Measurements from ENCODE around the gene NTF4. TPM values are rescaled to one million over a fixed set of nuclear protein-coding genes. Genes with fewer than 3 reads are reported as not detected.

NTF4 gene
- total and polyA plus RNA-seq, 4 experiments from 2014 or later, result not detected

- Histone ChIP-seq H3K27me3 (ENCODE audit: insufficient read depth, low read length) (no peaks in the 10 kb centered on the region), H3K9me3 (ENCODE audit: control insufficient read depth in 1 of 2, low read length in 2 of 2) (no peaks in the 10 kb centered on the region), H3K4me1 (ENCODE audit: insufficient read depth, low read length) (peaks cover 5% of the 10 kb centered on the region), H3K4me3 (ENCODE audit: low read length in 2 of 2) (no peak overlapping the region), H3K27ac (ENCODE audit: low read depth, low read length) (no peak overlapping the region), H3K36me3 (ENCODE audit: insufficient read depth, low read length) (peaks cover 30% of the 10 kb centered on the region)
- H3K9me3 Mint-ChIP-seq, result no peaks in the 10 kb centered on the region
- ChIA-PET POLR2A (ENCODE audit: partially characterized antibody) (no interaction called here), CTCF (ENCODE audit: partially characterized antibody) (interaction anchor here (1.1 to 1.3 kb wide), 2 partner anchors 10 to 11 kb away, joined by 3 read pairs; no protein-coding TSS in a partner anchor)
- intact Hi-C loops (cut with micrococcal nuclease), result no loop called here
- peak in 1 of 5 donors; percentile 27 for DNase-seq
- H3K4me1 Mint-ChIP-seq, result peaks cover 8 to 21% (median 11%) of the 10 kb centered on the region in 4 donors
- H3K36me3 Mint-ChIP-seq, result peaks cover 35 to 43% of the 10 kb centered on the region in 2 donors
- peak overlapping the region in 3 of 7 donors; percentile 1 to 40 (median 11) for H3K27ac Mint-ChIP-seq
- H3K4me3 Mint-ChIP-seq, result no peak overlapping the region
- H3K27me3 Mint-ChIP-seq, result no peaks in the 10 kb centered on the region
Observed at GRCh38 chr19:49109051-49109450, 44.4 kb upstream of the NTF4 start.

DNA sequence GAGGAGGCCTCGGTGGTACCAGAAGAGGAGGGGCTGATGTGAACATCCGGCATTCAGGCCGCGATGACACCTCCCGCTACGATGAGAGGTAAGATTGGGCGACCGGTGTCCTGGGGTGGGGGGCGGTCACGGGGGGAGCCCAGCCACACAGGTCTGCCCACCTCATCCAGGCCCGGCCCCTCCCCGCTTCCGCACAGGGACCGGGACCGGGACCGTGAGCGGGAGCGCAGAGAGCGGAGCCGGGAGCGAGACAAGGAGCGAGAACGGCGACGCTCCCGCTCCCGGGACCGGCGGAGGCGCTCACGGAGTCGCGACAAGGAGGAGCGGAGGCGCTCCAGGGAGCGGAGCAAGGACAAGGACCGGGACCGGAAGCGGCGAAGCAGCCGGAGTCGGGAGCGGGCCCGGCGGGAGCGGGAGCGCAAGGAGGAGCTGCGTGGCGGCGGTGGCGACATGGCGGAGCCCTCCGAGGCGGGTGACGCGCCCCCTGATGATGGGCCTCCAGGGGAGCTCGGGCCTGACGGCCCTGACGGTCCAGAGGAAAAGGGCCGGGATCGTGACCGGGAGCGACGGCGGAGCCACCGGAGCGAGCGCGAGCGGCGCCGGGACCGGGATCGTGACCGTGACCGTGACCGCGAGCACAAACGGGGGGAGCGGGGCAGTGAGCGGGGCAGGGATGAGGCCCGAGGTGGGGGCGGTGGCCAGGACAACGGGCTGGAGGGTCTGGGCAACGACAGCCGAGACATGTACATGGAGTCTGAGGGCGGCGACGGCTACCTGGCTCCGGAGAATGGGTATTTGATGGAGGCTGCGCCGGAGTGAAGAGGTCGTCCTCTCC is 43.2 kb upstream of the NTF4 start:
- Mint-ChIP-seq H3K4me1 (peaks cover 0 to 11% (median 3%) of the 10 kb centered on the region in 4 donors), H3K27me3 (no peaks in the 10 kb centered on the region), H3K27ac (peak overlapping the region in 1 of 7 donors; percentile 46), H3K4me3 (no peak overlapping the region), H3K36me3 (peaks cover 35 to 41% of the 10 kb centered on the region in 2 donors), H3K9me3 (no peaks in the 10 kb centered on the region)
- POLR2A ChIA-PET (ENCODE audit: partially characterized antibody), result no interaction called here
- Histone ChIP-seq H3K27me3 (ENCODE audit: insufficient read depth, low read length) (no peaks in the 10 kb centered on the region), H3K36me3 (ENCODE audit: insufficient read depth, low read length) (peaks cover 41% of the 10 kb centered on the region), H3K4me3 (ENCODE audit: low read length in 2 of 2) (no peak overlapping the region), H3K27ac (ENCODE audit: low read depth, low read length) (no peak overlapping the region), H3K4me1 (ENCODE audit: insufficient read depth, low read length) (no peaks in the 10 kb centered on the region), H3K9me3 (ENCODE audit: control insufficient read depth in 1 of 2, low read length in 2 of 2) (no peaks in the 10 kb centered on the region)
- CTCF ChIA-PET (ENCODE audit: partially characterized antibody), result interaction anchor here (1.1 kb wide), 1 partner anchor 10 kb away, joined by 3 read pairs; no protein-coding TSS in a partner anchor
- DNase-seq, result peak in 1 of 5 donors; percentile 24
- intact Hi-C loops (cut with micrococcal nuclease), result no loop called here

DNA sequence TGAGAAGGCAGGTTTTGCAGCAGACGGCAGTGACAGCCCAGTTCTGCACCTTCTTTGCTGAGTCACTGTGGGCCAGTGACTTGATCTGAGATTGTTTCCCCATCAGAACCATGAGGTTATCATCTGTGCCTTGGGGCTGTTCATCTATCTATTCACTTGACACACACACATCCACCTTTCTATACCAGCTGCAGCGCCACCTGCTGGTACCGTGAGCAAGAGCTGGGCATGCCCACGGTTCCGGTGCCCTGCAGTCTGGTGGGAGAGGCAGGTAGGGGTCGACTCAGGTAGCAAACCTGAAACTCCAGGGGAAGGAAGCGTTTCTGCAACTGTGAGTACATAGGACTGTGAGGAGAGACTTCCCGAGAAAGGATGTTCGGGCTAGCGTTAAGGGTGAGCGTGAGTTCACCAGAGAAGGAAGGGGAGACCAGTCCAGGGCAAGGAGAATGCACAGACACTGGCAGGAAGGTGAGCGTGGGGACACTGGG is 42.1 kb upstream of the NTF4 start:
- Mint-ChIP-seq H3K27me3 (no peaks in the 10 kb centered on the region), H3K27ac (peak overlapping the region in 3 of 7 donors; percentile 15 to 74 (median 64)), H3K4me3 (peak overlapping the region in 1 of 8 donors; percentile 4), H3K9me3 (no peaks in the 10 kb centered on the region), H3K4me1 (peaks cover 0 to 11% (median 3%) of the 10 kb centered on the region in 4 donors), H3K36me3 (peaks cover 35 to 48% of the 10 kb centered on the region in 2 donors)
- DNase-seq, result peak; percentile 55 to 59 (median 57)
- intact Hi-C loops (cut with micrococcal nuclease), result loop anchor here (1.0 kb wide), 1 partner anchor 8 kb away; the partner anchor contains the start of gene LIN7B
- Histone ChIP-seq H3K27ac (ENCODE audit: low read depth, low read length) (no peak overlapping the region), H3K4me3 (ENCODE audit: low read length in 2 of 2) (no peak overlapping the region), H3K36me3 (ENCODE audit: insufficient read depth, low read length) (peaks cover 50% of the 10 kb centered on the region), H3K27me3 (ENCODE audit: insufficient read depth, low read length) (no peaks in the 10 kb centered on the region), H3K4me1 (ENCODE audit: insufficient read depth, low read length) (no peaks in the 10 kb centered on the region), H3K9me3 (ENCODE audit: control insufficient read depth in 1 of 2, low read length in 2 of 2) (no peaks in the 10 kb centered on the region)
- ChIA-PET POLR2A (ENCODE audit: partially characterized antibody) (no interaction called here), CTCF (ENCODE audit: partially characterized antibody) (interaction anchor here (0.8 to 2.5 kb wide), 14 partner anchors 9 to 114 kb away, joined by 3 to 19 read pairs (median 4); partner anchors contain the start of genes GYS1, NTF4 and RUVBL2)

- Mint-ChIP-seq H3K4me3 (no peak overlapping the region), H3K9me3 (no peaks in the 10 kb centered on the region), H3K27ac (no peak overlapping the region), H3K36me3 (peaks cover 46 to 64% of the 10 kb centered on the region in 2 donors), H3K27me3 (no peaks in the 10 kb centered on the region), H3K4me1 (peaks cover 0 to 7% (median 4%) of the 10 kb centered on the region in 4 donors)
- H3K4me1 ChIP-seq (ENCODE audit: insufficient read depth, low read length), result no peaks in the 10 kb centered on the region
- peak in 1 of 5 donors; percentile 29 for DNase-seq
- ChIA-PET POLR2A (ENCODE audit: partially characterized antibody) (no interaction called here), CTCF (ENCODE audit: partially characterized antibody) (interaction anchor here (1.6 to 2.5 kb wide), 5 partner anchors 9 to 309 kb away, joined by 3 to 20 read pairs (median 11); partner anchors contain the start of genes GYS1, LIN7B and RUVBL2)
- intact Hi-C loops (cut with micrococcal nuclease), result no loop called here
- no peaks in the 10 kb centered on the region for H3K9me3 ChIP-seq (ENCODE audit: control insufficient read depth in 1 of 2, low read length in 2 of 2)
- H3K27me3 ChIP-seq (ENCODE audit: insufficient read depth, low read length), result no peaks in the 10 kb centered on the region
- no peak overlapping the region for H3K4me3 ChIP-seq (ENCODE audit: low read length in 2 of 2)
- no peak overlapping the region for H3K27ac ChIP-seq (ENCODE audit: low read depth, low read length)
- peaks cover 68% of the 10 kb centered on the region for H3K36me3 ChIP-seq (ENCODE audit: insufficient read depth, low read length)
Observed at GRCh38 chr19:49104229-49104864, 39.7 kb upstream of the NTF4 start.

- intact Hi-C loops (cut with micrococcal nuclease), result no loop called here
- H3K27ac ChIP-seq (ENCODE audit: low read depth, low read length), result no peak overlapping the region
- H3K36me3 ChIP-seq (ENCODE audit: insufficient read depth, low read length), result peaks cover 76% of the 10 kb centered on the region
- DNase-seq, result peak in 1 of 5 donors; percentile 7
- Mint-ChIP-seq H3K36me3 (peaks cover 39 to 63% of the 10 kb centered on the region in 2 donors), H3K4me1 (peaks cover 0 to 7% (median 5%) of the 10 kb centered on the region in 4 donors), H3K27me3 (no peaks in the 10 kb centered on the region), H3K9me3 (no peaks in the 10 kb centered on the region), H3K27ac (no peak overlapping the region), H3K4me3 (no peak overlapping the region)
- CTCF ChIA-PET (ENCODE audit: partially characterized antibody), result no interaction called here
- no peaks in the 10 kb centered on the region for H3K9me3 ChIP-seq (ENCODE audit: control insufficient read depth in 1 of 2, low read length in 2 of 2)
- H3K4me3 ChIP-seq (ENCODE audit: low read length in 2 of 2), result no peak overlapping the region
- POLR2A ChIA-PET (ENCODE audit: partially characterized antibody), result no interaction called here
- no peaks in the 10 kb centered on the region for H3K27me3 ChIP-seq (ENCODE audit: insufficient read depth, low read length)
- no peaks in the 10 kb centered on the region for H3K4me1 ChIP-seq (ENCODE audit: insufficient read depth, low read length)
Observed at GRCh38 chr19:49103331-49104085, 38.9 kb upstream of the NTF4 start.

DNA sequence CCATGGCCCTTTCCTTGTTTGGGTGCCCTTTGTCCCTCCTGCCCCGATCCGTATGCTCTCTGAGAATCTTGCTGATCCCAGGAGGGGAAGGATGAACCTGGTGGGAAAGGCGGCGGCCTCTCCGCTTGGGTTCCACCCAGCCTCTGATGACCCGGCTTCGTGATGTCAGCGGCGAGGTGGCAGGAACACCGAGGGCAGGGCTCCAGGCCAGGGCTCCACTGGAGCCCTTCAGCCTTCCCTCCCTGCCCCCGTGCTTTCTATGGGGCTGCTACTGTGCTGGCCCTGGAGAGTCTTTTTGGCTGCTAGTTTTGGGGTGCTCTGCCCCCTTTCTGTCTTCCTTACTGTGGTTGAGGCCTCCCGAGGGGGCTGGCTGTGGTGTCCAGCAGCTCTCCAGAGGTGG is 37.7 kb upstream of the NTF4 start:
- H3K4me3 ChIP-seq (ENCODE audit: low read length in 2 of 2), result no peak overlapping the region
- H3K4me1 ChIP-seq (ENCODE audit: insufficient read depth, low read length), result no peaks in the 10 kb centered on the region
- H3K36me3 ChIP-seq (ENCODE audit: insufficient read depth, low read length), result peaks cover 81% of the 10 kb centered on the region
- no peaks in the 10 kb centered on the region for H3K9me3 Mint-ChIP-seq
- POLR2A ChIA-PET (ENCODE audit: partially characterized antibody), result no interaction called here
- H3K27me3 ChIP-seq (ENCODE audit: insufficient read depth, low read length), result no peaks in the 10 kb centered on the region
- CTCF ChIA-PET (ENCODE audit: partially characterized antibody), result no interaction called here
- H3K9me3 ChIP-seq (ENCODE audit: control insufficient read depth in 1 of 2, low read length in 2 of 2), result no peaks in the 10 kb centered on the region
- peaks cover 3 to 15% (median 6%) of the 10 kb centered on the region in 4 donors for H3K4me1 Mint-ChIP-seq
- no peak overlapping the region for H3K4me3 Mint-ChIP-seq
- H3K27me3 Mint-ChIP-seq, result no peaks in the 10 kb centered on the region
- H3K36me3 Mint-ChIP-seq, result peaks cover 44 to 71% of the 10 kb centered on the region in 2 donors
- no peak overlapping the region for H3K27ac ChIP-seq (ENCODE audit: low read depth, low read length)
- peak in 1 of 5 donors; percentile 1 for DNase-seq
- intact Hi-C loops (cut with micrococcal nuclease), result no loop called here
- no peak overlapping the region for H3K27ac Mint-ChIP-seq

Measured in CD4-positive, alpha-beta memory T cell (primary cell).